ENCODE measurements around the gene RAB5B.

DNA sequence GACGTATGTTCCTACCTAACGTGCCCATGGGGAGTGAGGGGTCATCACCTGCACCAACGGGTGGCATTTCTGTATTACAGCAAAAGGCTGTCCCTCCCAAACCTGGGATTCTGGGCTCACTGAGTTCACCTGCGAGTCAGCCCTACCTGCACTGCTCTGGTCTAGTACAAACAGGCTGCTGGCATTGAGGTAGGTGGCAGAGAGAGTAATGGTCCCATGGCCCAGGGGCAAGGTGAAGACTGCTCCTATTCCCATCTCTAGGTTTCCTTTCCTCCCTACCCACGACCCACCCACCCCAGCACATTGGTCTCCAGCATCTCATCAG lies 23.6 kb downstream of the RAB5B start:
- TF ChIP-seq, protein P1, sequence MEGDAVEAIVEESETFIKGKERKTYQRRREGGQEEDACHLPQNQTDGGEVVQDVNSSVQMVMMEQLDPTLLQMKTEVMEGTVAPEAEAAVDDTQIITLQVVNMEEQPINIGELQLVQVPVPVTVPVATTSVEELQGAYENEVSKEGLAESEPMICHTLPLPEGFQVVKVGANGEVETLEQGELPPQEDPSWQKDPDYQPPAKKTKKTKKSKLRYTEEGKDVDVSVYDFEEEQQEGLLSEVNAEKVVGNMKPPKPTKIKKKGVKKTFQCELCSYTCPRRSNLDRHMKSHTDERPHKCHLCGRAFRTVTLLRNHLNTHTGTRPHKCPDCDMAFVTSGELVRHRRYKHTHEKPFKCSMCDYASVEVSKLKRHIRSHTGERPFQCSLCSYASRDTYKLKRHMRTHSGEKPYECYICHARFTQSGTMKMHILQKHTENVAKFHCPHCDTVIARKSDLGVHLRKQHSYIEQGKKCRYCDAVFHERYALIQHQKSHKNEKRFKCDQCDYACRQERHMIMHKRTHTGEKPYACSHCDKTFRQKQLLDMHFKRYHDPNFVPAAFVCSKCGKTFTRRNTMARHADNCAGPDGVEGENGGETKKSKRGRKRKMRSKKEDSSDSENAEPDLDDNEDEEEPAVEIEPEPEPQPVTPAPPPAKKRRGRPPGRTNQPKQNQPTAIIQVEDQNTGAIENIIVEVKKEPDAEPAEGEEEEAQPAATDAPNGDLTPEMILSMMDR (IDR thresholded peaks at IDR 0.05; ENCODE audit: low read length) = no peak
- TF ChIP-seq EZH2 (optimal IDR thresholded peaks at IDR 0.05; ENCODE audit: low read depth, low read length) = no peak
